Islet of Langerhans (tissue), 1 donor: ENCODE results near the gene KCNJ4.

Experiments
- FAIRE-seq: peaks from one replicate; lab custom pipeline; 2011; peaks lifted over from hg19 to GRCh38; lab: Jason Lieb, UNC

Gene KCNJ4

DNA sequence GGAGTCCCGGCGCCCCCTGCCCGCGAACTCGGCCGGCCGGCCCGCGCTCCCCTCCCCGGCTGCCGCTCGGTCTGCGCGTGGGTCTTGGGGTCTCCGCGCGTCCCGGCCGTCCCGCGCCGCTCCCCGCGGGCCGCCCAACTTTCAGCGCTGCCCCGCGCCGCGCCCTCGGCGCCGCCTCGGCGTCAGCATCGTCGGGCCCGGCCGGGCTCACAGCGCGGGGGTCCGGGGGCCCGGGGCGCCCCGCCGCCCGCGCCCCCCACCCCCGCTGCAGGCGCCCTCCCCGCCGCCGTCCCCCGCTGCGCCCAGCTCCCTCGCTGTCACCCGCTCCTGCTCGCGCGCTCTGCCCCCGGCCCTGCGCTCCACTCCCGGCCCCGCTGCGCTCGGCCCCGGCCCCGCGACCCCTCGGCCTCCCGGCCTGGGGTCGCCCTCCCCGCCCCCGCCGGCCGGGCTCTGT is at the start of gene KCNJ4:
Gene KCNJ4 (minus strand): TSS at position 124 of the 454 bp plus-strand sequence. CDS start 27,067 bp downstream, outside the sequence.
- FAIRE-seq = no peak

GRCh38 chr22:38503021-38503420 is 48.0 kb upstream of the KCNJ4 start:
- no peak for FAIRE-seq

DNA sequence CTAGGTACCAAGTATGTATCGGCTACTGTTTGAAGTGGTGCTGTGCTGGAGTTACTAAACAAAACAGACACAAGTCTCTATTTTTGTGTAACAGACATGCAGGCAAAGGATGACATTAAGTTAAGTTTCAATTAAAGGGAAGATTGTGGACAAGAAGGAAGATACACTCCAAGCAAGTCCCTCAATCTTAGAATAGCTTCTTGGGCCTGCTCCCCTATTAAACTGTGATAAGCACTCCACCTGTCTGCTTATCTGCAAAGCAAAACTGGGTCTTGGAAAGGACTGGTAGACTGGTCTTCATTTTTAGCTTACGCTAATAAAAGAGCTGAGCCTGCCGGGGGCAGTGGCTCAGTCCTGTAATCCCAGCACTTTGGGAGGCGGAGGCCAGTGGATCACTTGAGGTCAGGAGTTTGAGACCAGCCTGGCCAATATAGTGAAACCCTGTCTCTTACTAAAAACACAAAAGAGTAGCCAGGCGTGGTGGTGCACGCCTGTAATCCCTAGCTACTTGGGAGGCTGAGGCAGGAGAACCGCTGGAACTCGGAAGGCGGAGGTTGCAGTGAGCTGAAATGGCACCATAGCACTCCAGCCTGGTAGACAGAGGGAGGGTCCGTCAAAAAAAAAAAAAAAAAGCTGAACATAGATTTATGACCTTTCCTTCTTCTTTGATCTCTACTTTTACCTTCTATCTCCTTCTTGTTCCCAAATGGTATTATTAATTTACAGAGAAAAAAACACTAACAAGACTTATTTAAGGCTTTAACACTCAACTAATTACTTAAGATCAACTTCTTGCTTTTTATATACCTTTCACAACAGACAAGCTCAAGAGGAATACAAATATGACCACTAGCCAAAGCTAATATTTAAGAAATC is 47.0 kb upstream of the KCNJ4 start:
- FAIRE-seq = no peak

DNA sequence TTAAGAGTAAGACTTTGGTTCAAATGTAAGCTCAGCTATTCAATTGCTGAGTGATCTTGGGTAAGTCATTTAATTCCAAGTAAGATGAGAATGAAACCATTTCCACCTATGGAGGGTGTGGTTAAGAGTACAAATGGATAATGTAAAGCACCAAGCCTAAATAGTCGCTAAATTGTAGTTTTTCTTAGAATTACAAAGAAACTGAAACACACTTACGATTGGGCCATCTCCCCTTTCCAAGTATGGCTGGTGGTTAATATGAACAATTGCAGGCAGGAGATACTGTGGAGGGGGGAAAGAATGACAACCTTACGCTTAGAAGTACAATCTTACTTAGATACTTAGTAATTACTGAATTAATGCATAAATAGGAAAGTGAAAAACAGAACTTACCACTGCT is 42.9 kb upstream of the KCNJ4 start:
- FAIRE-seq = no peak

- no peak for FAIRE-seq
These were observed 39.9 kb upstream of the KCNJ4 start for GRCh38 chr22:38494939-38495338.

DNA sequence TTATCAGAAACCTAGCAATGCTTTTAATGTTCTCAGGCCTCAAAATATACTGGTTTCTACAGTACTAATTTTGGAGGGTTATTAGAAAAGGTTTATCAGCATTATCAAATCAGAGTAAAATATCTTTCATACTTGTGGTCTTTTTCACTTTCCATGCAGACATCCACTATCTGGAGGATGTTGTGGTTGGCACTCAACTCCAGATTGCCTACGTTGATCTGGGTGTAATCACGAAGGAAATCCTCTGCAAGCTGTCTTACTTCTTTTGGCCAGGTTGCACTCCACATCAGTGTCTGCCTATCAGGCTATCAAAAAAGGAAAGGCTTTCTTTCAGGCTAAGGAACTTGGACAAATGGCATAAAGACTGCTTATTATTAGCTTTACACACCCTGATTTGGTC is 39.5 kb upstream of the KCNJ4 start:
- no peak for FAIRE-seq

DNA sequence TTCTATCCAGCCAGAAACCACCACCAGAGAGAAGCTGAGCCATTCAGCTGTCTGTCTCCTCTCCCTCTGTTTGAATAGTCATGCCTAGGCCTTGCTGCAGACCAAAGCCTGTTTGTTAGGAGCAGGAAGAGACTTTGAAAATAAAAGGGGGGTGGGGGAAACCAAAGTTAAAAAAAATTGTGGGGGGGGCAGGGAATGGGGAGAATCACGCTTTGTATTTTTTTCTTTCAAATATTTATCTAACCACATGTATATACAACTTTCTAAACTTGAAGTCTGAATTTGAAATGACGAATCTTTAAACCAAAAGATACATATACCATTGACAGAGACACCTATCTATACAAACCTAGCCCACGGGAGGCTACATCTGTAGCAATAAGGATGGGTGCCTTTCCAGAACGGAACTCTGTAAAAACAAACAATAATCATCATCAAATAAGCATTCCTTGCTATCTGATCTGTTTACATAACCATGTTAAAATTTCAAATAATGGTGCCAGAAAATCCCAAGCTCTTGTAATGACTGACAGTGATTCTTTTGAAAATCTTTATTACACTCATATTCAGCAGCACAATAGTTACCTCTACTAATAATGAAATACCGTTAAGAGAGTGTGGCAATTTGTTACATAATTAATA is 36.8 kb upstream of the KCNJ4 start:
- FAIRE-seq = no peak

DNA sequence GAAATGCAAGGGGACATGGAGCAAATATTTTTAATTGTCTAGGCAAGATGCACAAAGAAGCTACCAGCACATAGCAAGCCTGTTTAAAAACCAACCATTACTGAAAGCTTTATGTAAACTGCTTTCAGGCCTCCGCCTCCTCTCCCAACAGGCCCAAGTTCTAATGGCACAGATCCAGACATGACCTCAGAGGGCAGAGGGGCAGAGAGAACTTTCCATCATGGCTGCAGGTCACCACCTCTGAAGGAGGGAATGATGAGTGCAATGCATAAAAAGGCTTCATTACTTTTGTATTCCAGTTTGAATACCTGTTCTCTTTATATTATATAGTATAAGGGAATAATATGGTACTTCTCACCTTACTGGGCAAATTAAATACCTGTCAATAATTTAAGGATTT is 35.9 kb upstream of the KCNJ4 start:
- no peak for FAIRE-seq

- FAIRE-seq = no peak
These were observed 35.5 kb upstream of the KCNJ4 start for GRCh38 chr22:38490475-38490874.

DNA sequence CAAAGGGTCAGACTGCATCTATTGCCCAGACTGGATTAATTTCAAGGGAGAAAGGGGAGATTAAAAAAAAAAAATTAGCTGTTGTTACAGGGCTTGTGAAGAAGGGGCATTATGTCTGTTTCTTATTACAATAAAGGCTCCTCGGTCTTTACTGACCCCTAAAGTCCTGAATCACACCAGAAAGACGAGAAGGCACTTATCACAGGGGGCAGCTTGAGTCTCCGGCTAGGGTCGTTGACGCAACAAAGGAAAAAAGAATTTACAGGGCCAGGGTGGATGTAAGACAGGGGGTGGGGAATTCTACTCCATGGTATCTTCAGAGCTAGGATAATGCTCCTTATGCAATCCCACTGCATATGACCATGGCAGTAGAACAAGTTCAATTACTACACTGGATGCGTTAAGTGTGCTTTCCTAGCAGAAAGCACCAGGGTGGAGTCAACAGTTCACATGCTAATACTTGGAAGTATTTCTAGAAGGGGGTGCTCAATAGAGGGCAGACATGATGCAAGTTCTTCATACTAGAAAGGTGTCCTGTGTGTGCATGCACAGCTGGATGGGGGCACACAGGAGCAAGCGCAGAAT is 34.7 kb upstream of the KCNJ4 start:
- no peak for FAIRE-seq

DNA sequence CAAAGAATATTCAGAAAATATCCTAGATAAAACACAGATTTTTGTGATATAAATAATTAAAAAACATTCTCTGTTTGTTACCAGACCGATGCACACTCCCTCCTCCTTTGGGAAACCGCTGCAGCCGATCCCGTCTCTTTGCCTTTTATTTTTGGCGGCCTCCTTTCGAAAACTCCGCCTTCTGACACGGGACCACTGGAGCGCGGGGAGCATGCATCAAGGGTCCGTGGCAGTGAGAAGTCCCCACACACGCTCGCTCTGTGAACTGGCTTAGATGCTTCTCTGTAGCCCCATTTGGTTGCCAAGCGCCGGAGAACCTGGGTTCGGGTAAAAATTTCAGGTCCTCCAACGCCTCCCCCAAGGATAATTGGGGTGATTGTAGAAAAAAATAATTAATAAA is 34.1 kb upstream of the KCNJ4 start:
- FAIRE-seq = no peak

DNA sequence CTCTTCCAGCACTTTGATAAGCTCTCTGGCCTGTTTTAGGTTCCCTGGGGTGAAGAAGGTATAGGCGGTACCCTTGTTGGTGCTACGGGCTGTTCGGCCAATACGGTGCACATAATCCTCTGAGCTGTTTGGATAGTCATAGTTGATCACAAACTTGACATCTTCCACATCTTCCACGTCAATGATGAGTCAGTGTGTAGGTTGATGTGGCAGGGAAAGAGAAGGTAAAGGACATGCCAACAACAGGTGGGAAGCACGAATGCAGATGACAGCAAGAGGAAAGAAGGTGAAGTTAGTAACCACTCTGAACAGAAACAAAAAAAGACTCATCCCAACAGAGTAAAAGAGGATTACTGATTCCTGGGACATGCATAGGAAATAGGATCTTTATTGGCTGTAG is 32.9 kb upstream of the KCNJ4 start:
- no peak for FAIRE-seq

DNA sequence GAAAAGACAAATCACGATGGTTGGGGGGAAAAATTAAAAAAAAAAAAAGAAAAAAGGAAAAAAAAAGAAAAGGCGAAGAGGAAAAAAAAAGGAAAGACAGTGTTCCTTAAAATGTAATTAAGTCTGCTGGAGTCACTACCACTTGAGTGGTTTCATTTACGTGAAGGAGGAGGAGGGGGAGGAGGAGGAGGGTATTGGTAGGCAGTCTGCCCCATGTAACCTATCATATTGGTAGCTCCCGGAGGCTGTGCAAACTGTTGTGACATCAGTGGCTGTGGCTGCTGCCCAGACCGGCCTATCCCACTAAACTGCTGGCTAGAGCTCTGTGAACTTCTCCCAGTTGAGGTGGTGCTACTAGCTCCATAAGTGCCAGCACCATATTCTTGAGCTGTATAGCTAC is 30.8 kb upstream of the KCNJ4 start:
- no peak for FAIRE-seq

- no peak for FAIRE-seq
These were observed 29.2 kb upstream of the KCNJ4 start for GRCh38 chr22:38484244-38484643.

- no peak for FAIRE-seq
These were observed 27.8 kb upstream of the KCNJ4 start for GRCh38 chr22:38482662-38483308.

- no peak for FAIRE-seq
These were observed 26.9 kb upstream of the KCNJ4 start for GRCh38 chr22:38481871-38482332.

- FAIRE-seq = no peak
These were observed 26.3 kb upstream of the KCNJ4 start for GRCh38 chr22:38481162-38481870.

DNA sequence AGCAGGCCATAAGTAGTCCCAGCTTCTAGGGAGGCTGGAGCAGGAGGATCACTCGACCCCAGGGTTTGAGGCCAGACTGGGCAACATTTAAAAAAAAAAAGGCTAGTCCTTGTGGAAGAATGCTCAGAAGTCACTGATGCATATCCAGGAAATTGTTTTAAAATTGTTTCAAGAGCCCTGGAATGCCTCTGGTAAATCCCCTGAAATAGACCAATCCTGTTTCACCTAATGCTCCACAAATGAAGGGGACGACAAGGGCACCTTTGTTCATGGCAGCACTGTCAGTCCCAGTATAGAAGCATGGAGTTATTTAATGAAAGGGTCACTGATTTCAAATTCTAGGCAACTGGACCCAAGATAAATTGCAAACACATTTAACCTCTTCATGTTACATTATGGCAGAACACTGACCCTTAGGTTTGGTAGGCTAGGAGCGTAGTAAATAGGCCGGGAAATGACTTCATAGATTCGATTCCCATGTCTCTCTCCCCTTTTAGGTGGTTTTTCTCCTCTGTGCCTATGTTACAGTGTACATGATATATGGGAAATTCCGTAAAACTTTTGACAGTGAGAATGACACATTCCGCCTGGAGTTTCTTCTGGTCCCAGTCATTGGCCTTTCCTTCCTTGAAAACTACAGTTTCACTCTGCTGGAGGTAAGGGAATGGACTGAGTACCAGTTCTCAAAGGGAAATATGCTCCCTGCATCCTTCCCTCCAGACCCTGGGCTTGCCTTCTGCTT is 24.3 kb upstream of the KCNJ4 start:
- no peak for FAIRE-seq

- no peak for FAIRE-seq
These were observed 22.6 kb upstream of the KCNJ4 start for GRCh38 chr22:38477585-38477984.

DNA sequence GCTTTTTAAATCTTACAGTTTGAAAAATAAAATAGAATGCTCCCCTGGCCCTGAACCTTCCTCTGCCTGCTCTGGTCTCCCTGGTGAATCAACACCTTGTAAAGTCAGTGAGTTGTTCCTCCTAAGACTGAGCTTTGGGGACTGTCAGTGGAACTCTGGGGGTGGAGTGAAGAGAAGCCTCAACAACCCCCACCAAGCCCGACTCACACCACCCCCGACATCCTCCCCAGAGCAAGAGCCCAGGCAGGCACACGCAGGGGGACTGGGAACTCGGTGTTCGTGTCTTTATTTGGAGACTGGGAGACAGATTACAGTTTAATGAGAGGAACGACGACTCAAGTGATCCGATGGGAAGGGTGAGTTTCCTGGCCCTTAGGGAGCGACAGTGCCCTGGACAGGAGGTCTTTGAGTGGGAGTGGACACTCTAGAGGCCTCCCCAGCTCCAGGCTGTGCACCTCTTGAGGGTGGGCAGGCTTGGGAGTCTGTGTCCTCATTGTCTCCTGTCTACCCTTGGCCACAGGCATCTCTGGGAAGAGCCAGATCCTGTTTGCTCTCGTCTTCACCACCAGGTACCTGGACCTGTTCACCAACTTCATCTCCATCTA is 19.1 kb upstream of the KCNJ4 start:
- no peak for FAIRE-seq

DNA sequence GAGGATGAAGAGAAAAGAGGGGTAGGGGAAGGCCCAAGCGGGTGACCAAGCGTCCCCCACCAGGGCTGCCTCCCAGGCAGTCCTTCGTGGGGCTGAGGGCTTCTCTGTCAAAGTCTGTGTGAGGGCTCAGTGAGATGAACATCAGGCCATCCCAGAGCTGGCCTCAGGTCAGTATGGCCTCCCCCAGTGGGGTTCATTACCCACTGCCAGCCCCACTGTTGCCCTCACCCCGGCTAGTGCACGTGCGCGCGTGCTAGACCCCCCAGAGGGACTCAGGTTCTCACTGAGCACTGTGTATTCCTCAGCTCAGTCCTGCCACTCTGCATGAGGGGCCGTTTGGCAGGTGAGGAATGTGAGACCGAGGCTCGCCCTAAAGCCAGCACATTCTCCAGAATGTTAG is 16.2 kb upstream of the KCNJ4 start:
- no peak for FAIRE-seq
